GM19023 (cell line): ENCODE data around the gene UBE2E2.
"Not testable (repeated sequence)": the region's sequence is repeated elsewhere in the genome, so short reads cannot be mapped to it uniquely, and the experiment has no call there.

Source experiments
- ATAC-seq: cut with Tn5 transposase; IDR thresholded peaks from one replicate; pipeline ENCODE4 v1.9.1; 2021; ENCODE audit warnings: mild to moderate bottlenecking, moderate library complexity; ENCODE audit not compliant: unreplicated experiment

Gene UBE2E2

GRCh38 chr3:23320586-23321570 is 117.8 kb downstream of the UBE2E2 start:
- ATAC-seq = no peak

- ATAC-seq = no peak
Observed at GRCh38 chr3:23324745-23325144, 121.6 kb downstream of the UBE2E2 start.

GRCh38 chr3:23325466-23326065 is 122.4 kb downstream of the UBE2E2 start:
- peak; percentile 69 for ATAC-seq

- no peak for ATAC-seq
Observed at GRCh38 chr3:23329471-23330105, 126.5 kb downstream of the UBE2E2 start.

- ATAC-seq = no peak
Observed at GRCh38 chr3:23330568-23330967, 127.4 kb downstream of the UBE2E2 start.

- no peak for ATAC-seq
Observed at GRCh38 chr3:23331141-23331935, 128.2 kb downstream of the UBE2E2 start.

GRCh38 chr3:23333633-23334032 is 130.5 kb downstream of the UBE2E2 start:
- no peak for ATAC-seq

GRCh38 chr3:23336853-23337252 is 133.7 kb downstream of the UBE2E2 start:
- not testable (repeated sequence) for ATAC-seq

- peak; percentile 52 for ATAC-seq
Observed at GRCh38 chr3:23341147-23341838, 138.2 kb downstream of the UBE2E2 start.

GRCh38 chr3:23342343-23342742 is 139.2 kb downstream of the UBE2E2 start:
- ATAC-seq = no peak

GRCh38 chr3:23343509-23343908 is 140.4 kb downstream of the UBE2E2 start:
- no peak for ATAC-seq

- ATAC-seq = no peak
Observed at GRCh38 chr3:23344886-23345285, 141.8 kb downstream of the UBE2E2 start.

- ATAC-seq = not testable (repeated sequence)
Observed at GRCh38 chr3:23349444-23349843, 146.3 kb downstream of the UBE2E2 start.

GRCh38 chr3:23356169-23356568 is 153.0 kb downstream of the UBE2E2 start:
- no peak for ATAC-seq

- no peak for ATAC-seq
Observed at GRCh38 chr3:23356923-23357322, 153.8 kb downstream of the UBE2E2 start.

- no peak for ATAC-seq
Observed at GRCh38 chr3:23359116-23359515, 156.0 kb downstream of the UBE2E2 start.

- ATAC-seq = no peak
Observed at GRCh38 chr3:23365066-23365465, 161.9 kb downstream of the UBE2E2 start.

GRCh38 chr3:23368731-23369130 is 165.6 kb downstream of the UBE2E2 start:
- ATAC-seq = no peak

- no peak for ATAC-seq
Observed at GRCh38 chr3:23372285-23372684, 169.2 kb downstream of the UBE2E2 start.
